ENCODE results near the gene PNPO.

Gene PNPO

GRCh38 chr17:47935961-47936360 lies 5.4 kb upstream of the PNPO start:
- no peak for TF ChIP-seq REST (IDR thresholded peaks at IDR 0.05; ENCODE audit: insufficient read depth in 1 of 2, low read depth in 2 of 2, low read length in 2 of 2)
- no peak for TF ChIP-seq TAF1 (IDR thresholded peaks at IDR 0.05; ENCODE audit: borderline replicate concordance, insufficient read depth, low read length)
- TF ChIP-seq FOXP2 (optimal IDR thresholded peaks at IDR 0.05; ENCODE audit: borderline replicate concordance, extremely low read depth, extremely low read length, insufficient read depth) = no peak
- TF ChIP-seq POLR2AphosphoS5 (IDR thresholded peaks at IDR 0.05; ENCODE audit: low read depth, low read length) = no peak
- no peak for TF ChIP-seq SIN3A (IDR thresholded peaks at IDR 0.05; ENCODE audit: borderline replicate concordance, insufficient read depth, low read length)

GRCh38 chr17:47937941-47938340 lies 3.4 kb upstream of the PNPO start:
- no peak for TF ChIP-seq TAF1 (IDR thresholded peaks at IDR 0.05; ENCODE audit: borderline replicate concordance, insufficient read depth, low read length)
- TF ChIP-seq REST (IDR thresholded peaks at IDR 0.05; ENCODE audit: insufficient read depth in 1 of 2, low read depth in 2 of 2, low read length in 2 of 2) = no peak
- TF ChIP-seq FOXP2 (optimal IDR thresholded peaks at IDR 0.05; ENCODE audit: borderline replicate concordance, extremely low read depth, extremely low read length, insufficient read depth) = no peak
- TF ChIP-seq POLR2AphosphoS5 (IDR thresholded peaks at IDR 0.05; ENCODE audit: low read depth, low read length) = no peak

- TF ChIP-seq REST (IDR thresholded peaks at IDR 0.05; ENCODE audit: insufficient read depth in 1 of 2, low read depth in 2 of 2, low read length in 2 of 2) (no peak), POLR2AphosphoS5 (IDR thresholded peaks at IDR 0.05; ENCODE audit: low read depth, low read length) (no peak), FOXP2 (optimal IDR thresholded peaks at IDR 0.05; ENCODE audit: borderline replicate concordance, extremely low read depth, extremely low read length, insufficient read depth) (no peak), SIN3A (IDR thresholded peaks at IDR 0.05; ENCODE audit: borderline replicate concordance, insufficient read depth, low read length) (no peak), TAF1 (IDR thresholded peaks at IDR 0.05; ENCODE audit: borderline replicate concordance, insufficient read depth, low read length) (no peak)
Observed at GRCh38 chr17:47942096-47942510, 732 bp downstream of the PNPO start.

- TF ChIP-seq SIN3A (IDR thresholded peaks at IDR 0.05; ENCODE audit: borderline replicate concordance, insufficient read depth, low read length) = no peak
- TF ChIP-seq TAF1 (IDR thresholded peaks at IDR 0.05; ENCODE audit: borderline replicate concordance, insufficient read depth, low read length) = no peak
- no peak for TF ChIP-seq FOXP2 (optimal IDR thresholded peaks at IDR 0.05; ENCODE audit: borderline replicate concordance, extremely low read depth, extremely low read length, insufficient read depth)
- TF ChIP-seq REST (IDR thresholded peaks at IDR 0.05; ENCODE audit: insufficient read depth in 1 of 2, low read depth in 2 of 2, low read length in 2 of 2) = no peak
- TF ChIP-seq POLR2AphosphoS5 (IDR thresholded peaks at IDR 0.05; ENCODE audit: low read depth, low read length) = no peak
Observed at GRCh38 chr17:47942568-47942967, 1.2 kb downstream of the PNPO start.

- TF ChIP-seq SIN3A (IDR thresholded peaks at IDR 0.05; ENCODE audit: borderline replicate concordance, insufficient read depth, low read length) = no peak
- TF ChIP-seq POLR2AphosphoS5 (IDR thresholded peaks at IDR 0.05; ENCODE audit: low read depth, low read length) = no peak
- TF ChIP-seq TAF1 (IDR thresholded peaks at IDR 0.05; ENCODE audit: borderline replicate concordance, insufficient read depth, low read length) = no peak
- TF ChIP-seq REST (IDR thresholded peaks at IDR 0.05; ENCODE audit: insufficient read depth in 1 of 2, low read depth in 2 of 2, low read length in 2 of 2) = no peak
- TF ChIP-seq FOXP2 (optimal IDR thresholded peaks at IDR 0.05; ENCODE audit: borderline replicate concordance, extremely low read depth, extremely low read length, insufficient read depth) = no peak
Observed at GRCh38 chr17:47945080-47945479, 3.7 kb downstream of the PNPO start.
